ENCODE results near the gene ALG14. TPM values are rescaled to one million over a fixed set of nuclear protein-coding genes. Genes with fewer than 3 reads are reported as not detected.
A peak's percentile ranks its signal among the peaks of the same experiment; 100 is the strongest.

ALG14 gene
- total RNA-seq, 6 experiments from 2014 or later: 8.8 to 14.0 (median 11.9) TPM

GRCh38 chr1:94940738-94941137, 132.0 kb downstream of the ALG14 start:
- Mint-ChIP-seq H3K9me3 (no peaks in the 10 kb centered on the region), H3K4me3 (no peak overlapping the region), H3K27me3 (ENCODE audit: insufficient read depth) (no peaks in the 10 kb centered on the region), H3K36me3 (ENCODE audit: low read depth) (no peaks in the 10 kb centered on the region), H3K27ac (no peak overlapping the region), H3K4me1 (ENCODE audit: low read depth) (peaks cover 29% of the 10 kb centered on the region)
- TF ChIP-seq CTCF (IDR thresholded peaks at IDR 0.05): no peak
- DNase-seq: no peak

- no peak for DNase-seq
- no peaks in the 10 kb centered on the region for H3K27me3 Mint-ChIP-seq (ENCODE audit: insufficient read depth)
- no peak overlapping the region for H3K4me3 Mint-ChIP-seq
- no peak overlapping the region for H3K27ac Mint-ChIP-seq
- no peaks in the 10 kb centered on the region for H3K36me3 Mint-ChIP-seq (ENCODE audit: low read depth)
- TF ChIP-seq CTCF (IDR thresholded peaks at IDR 0.05): no peak
- peaks cover 41% of the 10 kb centered on the region for H3K4me1 Mint-ChIP-seq (ENCODE audit: low read depth)
- H3K9me3 Mint-ChIP-seq: no peaks in the 10 kb centered on the region
These were observed 134.9 kb downstream of the ALG14 start for GRCh38 chr1:94937820-94938219.

GRCh38 chr1:94936861-94937620, 135.7 kb downstream of the ALG14 start:
- DNase-seq: no peak
- no peak overlapping the region for H3K27ac Mint-ChIP-seq
- TF ChIP-seq CTCF (IDR thresholded peaks at IDR 0.05): no peak
- no peaks in the 10 kb centered on the region for H3K36me3 Mint-ChIP-seq (ENCODE audit: low read depth)
- no peaks in the 10 kb centered on the region for H3K27me3 Mint-ChIP-seq (ENCODE audit: insufficient read depth)
- no peaks in the 10 kb centered on the region for H3K9me3 Mint-ChIP-seq
- H3K4me3 Mint-ChIP-seq: no peak overlapping the region
- H3K4me1 Mint-ChIP-seq (ENCODE audit: low read depth): peaks cover 41% of the 10 kb centered on the region

GRCh38 chr1:94935476-94935875, 137.3 kb downstream of the ALG14 start:
- TF ChIP-seq CTCF (IDR thresholded peaks at IDR 0.05): no peak
- no peaks in the 10 kb centered on the region for H3K36me3 Mint-ChIP-seq (ENCODE audit: low read depth)
- H3K9me3 Mint-ChIP-seq: no peaks in the 10 kb centered on the region
- no peak overlapping the region for H3K27ac Mint-ChIP-seq
- no peak for DNase-seq
- H3K4me3 Mint-ChIP-seq: peak overlapping the region; percentile 4; the same call in 1 of the 2 replicates
- H3K4me1 Mint-ChIP-seq (ENCODE audit: low read depth): peaks cover 41% of the 10 kb centered on the region
- no peaks in the 10 kb centered on the region for H3K27me3 Mint-ChIP-seq (ENCODE audit: insufficient read depth)

- Mint-ChIP-seq H3K4me3 (no peak overlapping the region), H3K4me1 (ENCODE audit: low read depth) (peaks cover 41% of the 10 kb centered on the region), H3K36me3 (ENCODE audit: low read depth) (no peaks in the 10 kb centered on the region), H3K9me3 (no peaks in the 10 kb centered on the region), H3K27ac (no peak overlapping the region), H3K27me3 (ENCODE audit: insufficient read depth) (no peaks in the 10 kb centered on the region)
- no peak for DNase-seq
- no peak for TF ChIP-seq CTCF (IDR thresholded peaks at IDR 0.05)
These were observed 137.7 kb downstream of the ALG14 start for GRCh38 chr1:94935034-94935433.

All from HFFc6 (cell line).